Transverse colon (tissue), 4 donors: ENCODE results near the gene FAM83C. TPM values are rescaled to one million over a fixed set of nuclear protein-coding genes. Genes with fewer than 3 reads are reported as not detected.

Experiments
- DNase-seq: peaks from one replicate; pipeline ENCODE4 v3.0.0-alpha.2; 2019
- H3K27ac ChIP-seq, 4 donors: fragments of 200-600 bp; sonication (generic); 2 replicates each; pipeline ENCODE4 v1.5.1; 2016 to 2018; ENCODE audit warnings: inconsistent platforms in 4 of 4
- H3K27me3 ChIP-seq: fragments of 200-600 bp; sonication (generic); 2 replicates; pipeline ENCODE4 v1.5.1; 2017; ENCODE audit warnings: inconsistent platforms
- H3K36me3 ChIP-seq, 4 donors: fragments of 200-600 bp; sonication (generic); 2 replicates each; pipeline ENCODE4 v1.5.1; 2017 to 2019; ENCODE audit warnings: inconsistent platforms in 4 of 4
- H3K4me1 ChIP-seq, 4 donors: fragments of 200-600 bp; sonication (generic); 2 replicates each; pipeline ENCODE4 v1.5.1; 2017 to 2020; ENCODE audit warnings: inconsistent platforms in 4 of 4
- H3K4me3 ChIP-seq, 4 donors: fragments of 200-600 bp; sonication (generic); 1 replicate in 1 of 4; 2 replicates in 3 of 4; pipeline versions ENCODE4 v1.5.1 to v1.6.1; 2017 to 2019; ENCODE audit warnings: inconsistent platforms in 4 of 4
- H3K9me3 ChIP-seq, 2 donors: fragments of 200-600 bp; sonication (generic); 2 replicates each; pipeline ENCODE4 v1.5.1; 2017 to 2019; ENCODE audit warnings: inconsistent platforms in 2 of 2
- CTCF ChIP-seq, 5 experiments: fragments of 200-600 bp in 3 of 5; fragments of 450-650 bp in 2 of 5; sonication (generic) in 3 of 5; IDR thresholded peaks; 1 replicate in 2 of 5; 2 replicates in 3 of 5; pipeline ENCODE4 v1.5.1; 2016 to 2017; ENCODE audit warnings: antibody characterized with exemption in 5 of 5, inconsistent platforms in 3 of 5, mild to moderate bottlenecking in 2 of 5, moderate library complexity in 1 of 5
- EP300 ChIP-seq: sonication (generic); formaldehyde crosslinking; IDR thresholded peaks from one replicate; pipeline ENCODE4 v1.6.1; 2017; ENCODE audit warnings: antibody characterized with exemption, low read depth
- POLR2A ChIP-seq: fragments of 450-650 bp; IDR thresholded peaks from one replicate; pipeline ENCODE4 v1.6.1; 2016; ENCODE audit warnings: antibody characterized with exemption, mild to moderate bottlenecking, moderate library complexity
- POLR2AphosphoS5 ChIP-seq, 3 donors: sonication (generic); formaldehyde crosslinking; IDR thresholded peaks; one replicate each; pipeline ENCODE4 v1.6.1; 2016; ENCODE audit warnings: antibody characterized with exemption in 3 of 3
- WGBS, 2 donors: methylation state at CpG; one replicate each; pipeline ENCODE4 v1.1.5; 2018; ENCODE audit warnings: low coverage in 1 of 2; 5-methylcytosine and 5-hydroxymethylcytosine counted together
- in situ Hi-C, 4 donors: fragments of 200-750 bp; cut with MboI; loops; one replicate each; pipeline versions ENCODE4 v1.15.0 to v1.15.1; 2017; ENCODE audit warnings: low sequenced_read_pairs in 3 of 4, low pct_ligation_motif_present in 1 of 4, low pct_unique_long_range_greater_than_20kb in 1 of 4
- intact Hi-C: fragments of 100-400 bp; cut with DNase I; formaldehyde crosslinking; loops from one replicate; pipeline ENCODE4 v1.15.1; 2023; ENCODE audit warnings: low total_unique reads
- total RNA-seq, 4 donors: library from RNA; depleted of rRNA; stranded (reverse); fragments of >200 nt; gene quantifications; one replicate each; pipeline ENCODE4 v1.1.0, GENCODE V29; 2016

Gene FAM83C
- total RNA-seq, 4 donors from 2014 or later, result 0.14 TPM; not detected in 3

GRCh38 chr20:35339007-35339406 lies 46.8 kb upstream of the FAM83C start:
- H3K4me3 ChIP-seq, result no peak overlapping the region
- WGBS, 2 donors, result 75 to 100% methylated on average over 1 to 2 of the region's 2 CpGs
- no peaks in the 10 kb centered on the region for H3K36me3 ChIP-seq
- TF ChIP-seq CTCF (IDR thresholded peaks at IDR 0.05) (no peak), POLR2A (no peak), POLR2AphosphoS5 (IDR thresholded peaks at IDR 0.05) (no peak), EP300 (no peak)
- peaks cover 0 to 12% (median 4%) of the 10 kb centered on the region in 4 donors for H3K4me1 ChIP-seq
- H3K9me3 ChIP-seq, result no peaks in the 10 kb centered on the region
- DNase-seq, result no peak
- in situ Hi-C loops (no loop called here), intact Hi-C loops (no loop called here)
- H3K27me3 ChIP-seq, result no peaks in the 10 kb centered on the region
- peak overlapping the region; percentile 21 to 66 (median 56) for H3K27ac ChIP-seq

- Histone ChIP-seq H3K36me3 (no peaks in the 10 kb centered on the region), H3K4me1 (peaks cover 0 to 18% (median 8%) of the 10 kb centered on the region in 4 donors), H3K27me3 (no peaks in the 10 kb centered on the region), H3K27ac (peak overlapping the region; percentile 17 to 70 (median 39)), H3K9me3 (no peaks in the 10 kb centered on the region), H3K4me3 (no peak overlapping the region)
- 76 to 85% methylated on average over 5 of the region's 5 CpGs for WGBS, 2 donors
- DNase-seq, result no peak
- in situ Hi-C loops, result no loop called here
- no peak for TF ChIP-seq EP300
- TF ChIP-seq POLR2A, result no peak
- no peak for TF ChIP-seq CTCF (IDR thresholded peaks at IDR 0.05)
- no peak for TF ChIP-seq POLR2AphosphoS5 (IDR thresholded peaks at IDR 0.05)
- intact Hi-C loops, result no loop called here
Measured at GRCh38 chr20:35334311-35335101, 42.3 kb upstream of the FAM83C start.

GRCh38 chr20:35333606-35334005 lies 41.4 kb upstream of the FAM83C start:
- H3K36me3 ChIP-seq, result no peaks in the 10 kb centered on the region
- no peak for DNase-seq
- no peak overlapping the region for H3K4me3 ChIP-seq
- 25 to 39% methylated on average over 4 of the region's 4 CpGs for WGBS, 2 donors
- H3K27ac ChIP-seq, result peak overlapping the region; percentile 17 to 70 (median 39)
- peaks cover 0 to 27% (median 11%) of the 10 kb centered on the region in 4 donors for H3K4me1 ChIP-seq
- TF ChIP-seq POLR2A, result no peak
- TF ChIP-seq POLR2AphosphoS5 (IDR thresholded peaks at IDR 0.05), result peak in 2 of 3 donors; percentile 25 to 34
- no peaks in the 10 kb centered on the region for H3K9me3 ChIP-seq
- intact Hi-C loops (no loop called here), in situ Hi-C loops (no loop called here)
- H3K27me3 ChIP-seq, result no peaks in the 10 kb centered on the region

GRCh38 chr20:35332540-35333200 lies 40.4 kb upstream of the FAM83C start:
- Histone ChIP-seq H3K36me3 (no peaks in the 10 kb centered on the region), H3K9me3 (no peaks in the 10 kb centered on the region), H3K4me3 (no peak overlapping the region), H3K4me1 (peaks cover 0 to 31% (median 13%) of the 10 kb centered on the region in 4 donors), H3K27me3 (no peaks in the 10 kb centered on the region), H3K27ac (peak overlapping the region; percentile 17 to 70 (median 39))
- DNase-seq, result no peak
- TF ChIP-seq POLR2AphosphoS5 (IDR thresholded peaks at IDR 0.05) (no peak), CTCF (IDR thresholded peaks at IDR 0.05) (no peak), EP300 (no peak)
- WGBS, 2 donors, result 79 to 84% methylated on average over 5 of the region's 5 CpGs
- in situ Hi-C loops (no loop called here), intact Hi-C loops (no loop called here)
